H1 (cell line): ENCODE data around the gene ZNF598. TPM values are rescaled to one million over a fixed set of nuclear protein-coding genes. Genes with fewer than 3 reads are reported as not detected.

Source experiments
- CTCF ChIA-PET: fragments of 300-600 bp; sonication (Branson Sonifier 250); formaldehyde crosslinking; loops from one replicate; lab custom pipeline; 2021; ENCODE audit not compliant: partially characterized antibody; lab: Charles Lee
- POLR2A ChIA-PET: fragments of 300-600 bp; sonication (Branson Sonifier 250); formaldehyde crosslinking; loops from one replicate; lab custom pipeline; 2021; ENCODE audit warnings: inconsistent platforms; ENCODE audit not compliant: partially characterized antibody; lab: Charles Lee
- DNase-seq, 2 experiments: peaks; one replicate each; pipeline versions ENCODE4 v3.0.0 to v3.0.0-alpha.2; 2010 to 2022; ENCODE audit warnings: low spot score in 2 of 2, low read depth in 1 of 2, mixed read lengths in 1 of 2
- FAIRE-seq: peaks from 2 replicates; lab custom pipeline; 2011; peaks lifted over from hg19 to GRCh38; lab: Jason Lieb, UNC
- H2AFZ ChIP-seq: 2 replicates; pipeline ENCODE4 v1.8.1; 2012; ENCODE audit warnings: low read length, inconsistent platforms
- H2AK5ac ChIP-seq: 2 replicates; pipeline ENCODE4 v1.6.1; 2013; ENCODE audit warnings: low read depth, low read length
- H2BK120ac ChIP-seq: replicated peaks from 2 replicates; pipeline ENCODE3; 2013; ENCODE audit warnings: low read depth, low read length, inconsistent platforms
- H2BK12ac ChIP-seq: 2 replicates; pipeline ENCODE4 v1.6.1; 2013; ENCODE audit warnings: low read depth, low read length
- H2BK15ac ChIP-seq: 2 replicates; pipeline ENCODE4 v1.6.1; 2013; ENCODE audit warnings: low read length
- H2BK20ac ChIP-seq: 2 replicates; pipeline ENCODE4 v1.6.1; 2013; ENCODE audit warnings: low read length
- H2BK5ac ChIP-seq: 2 replicates; pipeline ENCODE4 v1.6.1; 2013; ENCODE audit warnings: low read depth, low read length
- H3K14ac ChIP-seq: 2 replicates; pipeline ENCODE4 v1.6.1; 2013; ENCODE audit warnings: inconsistent platforms; ENCODE audit not compliant: insufficient read length
- H3K18ac ChIP-seq: 2 replicates; pipeline ENCODE4 v1.6.1; 2013; ENCODE audit warnings: low read length; ENCODE audit errors: extremely low read depth
- H3K23ac ChIP-seq: 2 replicates; pipeline ENCODE4 v1.6.1; 2013; ENCODE audit warnings: inconsistent platforms; ENCODE audit not compliant: insufficient read length
- H3K23me2 ChIP-seq: 2 replicates; pipeline ENCODE4 v1.6.1; 2013; ENCODE audit warnings: low read depth, low read length
- H3K27ac ChIP-seq: 2 replicates; pipeline ENCODE4 v1.6.1; 2011; ENCODE audit warnings: low read depth, low read length, inconsistent platforms
- H3K27me3 ChIP-seq, 4 experiments: replicated peaks in 1 of 4; 1 replicate in 1 of 4; 2 replicates in 3 of 4; pipeline versions ENCODE4 v1.6.1 to v1.8.1; 2011 to 2013; ENCODE audit warnings: low read length in 3 of 4, mild to moderate bottlenecking in 3 of 4, inconsistent platforms in 2 of 4, mixed read lengths in 2 of 4, moderate library complexity in 1 of 4; ENCODE audit not compliant: control insufficient read depth in 3 of 4, insufficient read depth in 3 of 4; ENCODE audit errors: extremely low read depth in 1 of 4
- H3K36me3 ChIP-seq, 4 experiments: 2 replicates each; pipeline versions ENCODE4 v1.6.1 to v1.8.1; 2011 to 2013; ENCODE audit warnings: mild to moderate bottlenecking in 4 of 4, low read length in 3 of 4, moderate library complexity in 2 of 4, control low read depth in 1 of 4, inconsistent platforms in 1 of 4; ENCODE audit not compliant: insufficient read depth in 4 of 4, control insufficient read depth in 2 of 4
- H3K4ac ChIP-seq: replicated peaks from 2 replicates; pipeline ENCODE3; 2013; ENCODE audit warnings: low read length, low read depth, mixed read lengths, inconsistent platforms; ENCODE audit not compliant: insufficient read length
- H3K4me1 ChIP-seq, 4 experiments: replicated peaks in 1 of 4; 1 replicate in 1 of 4; 2 replicates in 3 of 4; pipeline versions ENCODE4 v1.6.1 to v1.8.1; 2011 to 2013; ENCODE audit warnings: low read length in 3 of 4, inconsistent platforms in 2 of 4, mixed read lengths in 1 of 4; ENCODE audit not compliant: insufficient read depth in 4 of 4, control insufficient read depth in 3 of 4
- H3K4me2 ChIP-seq, 2 experiments: 2 replicates each; pipeline versions ENCODE4 v1.6.1 to v1.8.1; 2011 to 2013; ENCODE audit warnings: low read depth in 2 of 2, low read length in 2 of 2, control low read depth in 1 of 2, inconsistent platforms in 1 of 2, mild to moderate bottlenecking in 1 of 2; ENCODE audit not compliant: insufficient read depth in 1 of 2
- H3K4me3 ChIP-seq, 4 experiments: fragments of 200-600, 300-600 bp in 1 of 4; sonication (generic), shearing (Covaris generic), sonication (Bioruptor Twin) in 1 of 4; 2 replicates each; pipeline versions ENCODE4 v1.5.1 to v1.8.1; 2011 to 2016; ENCODE audit warnings: low read length in 4 of 4, low read depth in 3 of 4, control low read depth in 2 of 4, inconsistent platforms in 2 of 4, mild to moderate bottlenecking in 2 of 4, mixed read lengths in 1 of 4, moderate library complexity in 1 of 4; ENCODE audit not compliant: insufficient read depth in 2 of 4; ENCODE audit errors: extremely low read depth in 1 of 4
- H3K56ac ChIP-seq: replicated peaks from 2 replicates; pipeline ENCODE3; 2013; ENCODE audit warnings: low read depth, mild to moderate bottlenecking, mixed read lengths, low read length, inconsistent platforms; ENCODE audit not compliant: insufficient read length
- H3K79me1 ChIP-seq: 2 replicates; pipeline ENCODE4 v1.6.1; 2013; ENCODE audit warnings: low read depth, low read length, control low read depth
- H3K79me2 ChIP-seq, 2 experiments: 2 replicates each; pipeline versions ENCODE4 v1.6.1 to v1.8.1; 2012 to 2013; ENCODE audit warnings: low read length in 2 of 2, mild to moderate bottlenecking in 2 of 2, inconsistent platforms in 1 of 2; ENCODE audit not compliant: insufficient read depth in 2 of 2, control insufficient read depth in 1 of 2
- H3K9ac ChIP-seq, 4 experiments: replicated peaks in 1 of 4; 1 replicate in 1 of 4; 2 replicates in 3 of 4; pipeline versions ENCODE4 v1.6.1 to v1.8.1; 2011 to 2013; ENCODE audit warnings: low read depth in 3 of 4, low read length in 3 of 4, control low read depth in 2 of 4, mild to moderate bottlenecking in 2 of 4, moderate library complexity in 2 of 4, inconsistent platforms in 1 of 4; ENCODE audit errors: extremely low read depth in 1 of 4
- H3K9me3 ChIP-seq, 2 experiments: 2 replicates each; pipeline versions ENCODE4 v1.6.1 to v1.8.1; 2012 to 2013; ENCODE audit warnings: mild to moderate bottlenecking in 2 of 2, moderate library complexity in 2 of 2, control low read depth in 1 of 2, inconsistent platforms in 1 of 2, low read depth in 1 of 2, low read length in 1 of 2, mixed read lengths in 1 of 2; ENCODE audit not compliant: insufficient read depth in 2 of 2
- H4K20me1 ChIP-seq, 2 experiments: replicated peaks in 1 of 2; 2 replicates each; pipeline versions ENCODE3 to v1.8.1; 2011 to 2013; ENCODE audit warnings: inconsistent platforms in 2 of 2, low read length in 2 of 2, mild to moderate bottlenecking in 1 of 2; ENCODE audit not compliant: insufficient read depth in 2 of 2, control insufficient read depth in 1 of 2
- H4K5ac ChIP-seq: 2 replicates; pipeline ENCODE4 v1.6.1; 2013; ENCODE audit warnings: low read length, low read depth, mixed read lengths, inconsistent platforms; ENCODE audit not compliant: insufficient read length
- H4K8ac ChIP-seq: 2 replicates; pipeline ENCODE4 v1.8.0; 2013; ENCODE audit warnings: mild to moderate bottlenecking, moderate library complexity, low read length, inconsistent platforms; ENCODE audit not compliant: insufficient read depth; ENCODE audit errors: extremely low read depth
- H4K91ac ChIP-seq: replicated peaks from 2 replicates; pipeline ENCODE3; 2013; ENCODE audit warnings: low read length, mixed read lengths, inconsistent platforms; ENCODE audit not compliant: insufficient read length
- BRCA1 ChIP-seq: IDR thresholded peaks from 2 replicates; pipeline ENCODE4 v1.6.1; 2012; ENCODE audit warnings: low read depth, low read length, improper control_type of control experiment
- EP300 ChIP-seq, 2 experiments: IDR thresholded peaks; 1 replicate in 1 of 2; 2 replicates in 1 of 2; pipeline ENCODE4 v1.6.1; 2011 to 2012; ENCODE audit warnings: low read depth in 2 of 2, low read length in 2 of 2, mild to moderate bottlenecking in 2 of 2, borderline replicate concordance in 1 of 2, inconsistent platforms in 1 of 2, moderate library complexity in 1 of 2
- JUND ChIP-seq: IDR thresholded peaks from 2 replicates; pipeline ENCODE4 v1.6.1; 2011; ENCODE audit warnings: mild to moderate bottlenecking, improper control_type of control experiment, low read length
- NANOG ChIP-seq: IDR thresholded peaks from 2 replicates; pipeline ENCODE4 v1.6.1; 2011; ENCODE audit warnings: low read length, low read depth, mild to moderate bottlenecking, inconsistent platforms; ENCODE audit not compliant: insufficient read depth, poor library complexity, severe bottlenecking
- NRF1 ChIP-seq: IDR thresholded peaks from 2 replicates; pipeline ENCODE4 v1.6.1; 2011; ENCODE audit warnings: mild to moderate bottlenecking, low read depth, low read length, improper control_type of control experiment
- SAP30 ChIP-seq: fragments of 300-600 bp; sonication (generic); IDR thresholded peaks from 2 replicates; pipeline ENCODE4 v1.7.1; 2012; ENCODE audit warnings: low read length, moderate library complexity, mild to moderate bottlenecking, inconsistent platforms; ENCODE audit not compliant: insufficient read depth, insufficient replicate concordance
- SP2 ChIP-seq: IDR thresholded peaks from 2 replicates; pipeline ENCODE4 v1.6.1; 2012; ENCODE audit warnings: mild to moderate bottlenecking, low read length, inconsistent platforms
- SUZ12 ChIP-seq: fragments of 200-600 bp; sonication (generic); IDR thresholded peaks from 2 replicates; pipeline ENCODE4 v1.6.1; 2012; ENCODE audit warnings: mild to moderate bottlenecking, inconsistent platforms, low read length, moderate library complexity, mixed read lengths
- WGBS, 2 experiments: shearing (Covaris generic) in 1 of 2; methylation state at CpG; one replicate each; pipeline versions ENCODE4 v1.1.6 to v1.1.7; 2013 to 2015; ENCODE audit warnings: low lambda C conversion rate in 2 of 2, mixed read lengths in 2 of 2, inconsistent platforms in 1 of 2, low coverage in 1 of 2, missing lambda C conversion rate in 1 of 2; ENCODE audit not compliant: insufficient replicate concordance in 2 of 2, insufficient coverage in 1 of 2, insufficient read length in 1 of 2; ENCODE audit errors: extremely low coverage in 1 of 2, missing lambda C conversion rate in 1 of 2; 5-methylcytosine and 5-hydroxymethylcytosine counted together
- polyA plus RNA-seq, 7 experiments: library from polyadenylated mRNA; depleted of rRNA in 3 of 7; stranded (reverse) in 5 of 7; unstranded in 2 of 7; fragments of >200 nt in 5 of 7; fragments of 200-250 nt in 2 of 7; gene quantifications; 1 replicate in 5 of 7; 2 replicates in 1 of 7; 4 replicates in 1 of 7; pipeline versions ENCODE4 v1.2.1 to v1.2.3, GENCODE V29; 2011 to 2013; ENCODE audit warnings: missing spikeins in 2 of 7, mixed read lengths in 2 of 7
- total RNA-seq: library from RNA; stranded (reverse); fragmentation: NEBNext Ultra II Directional; extraction: Animal tissue kit (Norgen Biotek cat#: 25700); gene quantifications from 2 replicates; pipeline ENCODE4 v1.2.1, GENCODE V29; 2021
- TF ChIP-seq, protein P1 (sequence below): IDR thresholded peaks from 2 replicates; pipeline ENCODE4 v1.6.1; 2011; ENCODE audit warnings: low read length, improper control_type of control experiment

Gene ZNF598
- total and polyA plus RNA-seq, 2 of the 8 experiments (the other 6 are each of a cell fraction or from before 2014, with no cell fraction given), result 29.3 to 47.6 TPM

DNA sequence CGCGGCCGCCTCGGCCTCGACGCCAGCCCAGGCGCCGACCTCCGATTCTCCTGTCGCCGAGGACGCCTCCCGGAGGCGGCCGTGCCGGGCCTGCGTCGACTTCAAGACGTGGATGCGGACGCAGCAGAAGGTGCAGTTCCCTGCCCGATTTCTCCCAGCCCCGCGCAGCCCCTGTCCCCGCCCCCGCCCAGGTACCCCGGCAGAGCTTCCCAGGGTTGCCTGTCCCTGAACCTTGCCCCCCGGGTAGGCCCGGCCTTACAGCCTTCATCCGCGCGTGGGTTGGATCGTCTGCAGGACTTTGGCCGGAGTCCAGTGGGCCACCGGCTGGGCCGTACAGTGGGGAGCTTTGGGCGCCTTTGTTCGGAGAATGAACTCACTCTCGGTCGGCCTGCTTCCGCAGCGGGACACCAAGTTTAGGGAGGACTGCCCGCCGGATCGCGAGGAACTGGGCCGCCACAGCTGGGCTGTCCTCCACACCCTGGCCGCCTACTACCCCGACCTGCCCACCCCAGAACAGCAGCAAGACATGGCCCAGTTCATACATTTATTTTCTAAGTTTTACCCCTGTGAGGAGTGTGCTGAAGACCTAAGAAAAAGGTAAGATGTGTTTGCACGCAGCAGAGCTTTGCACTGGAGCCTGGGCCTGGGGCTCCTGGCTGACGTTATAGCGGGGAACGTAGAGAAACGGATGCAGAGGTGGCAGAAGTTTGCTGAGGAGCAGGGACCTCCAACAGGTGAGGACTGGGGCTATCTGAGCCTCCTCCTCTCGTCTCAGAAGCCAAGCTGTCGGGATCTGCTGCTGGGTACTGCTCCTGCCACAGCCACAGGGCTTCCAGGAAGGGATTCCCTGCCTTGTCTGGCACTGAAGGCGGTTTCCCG, 25.0 kb downstream of the ZNF598 start:
- no peak for FAIRE-seq
- TF ChIP-seq, protein P1, sequence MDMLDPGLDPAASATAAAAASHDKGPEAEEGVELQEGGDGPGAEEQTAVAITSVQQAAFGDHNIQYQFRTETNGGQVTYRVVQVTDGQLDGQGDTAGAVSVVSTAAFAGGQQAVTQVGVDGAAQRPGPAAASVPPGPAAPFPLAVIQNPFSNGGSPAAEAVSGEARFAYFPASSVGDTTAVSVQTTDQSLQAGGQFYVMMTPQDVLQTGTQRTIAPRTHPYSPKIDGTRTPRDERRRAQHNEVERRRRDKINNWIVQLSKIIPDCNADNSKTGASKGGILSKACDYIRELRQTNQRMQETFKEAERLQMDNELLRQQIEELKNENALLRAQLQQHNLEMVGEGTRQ, result no peak
- TF ChIP-seq SUZ12 (no peak), NANOG (no peak), EP300 (IDR thresholded peaks at IDR 0.05; ENCODE audit: borderline replicate concordance in 1 of 2, low read depth in 2 of 2, low read length in 2 of 2) (no peak), NRF1 (no peak), SAP30 (no peak), SP2 (no peak), JUND (no peak), BRCA1 (no peak)

More for the DNA sequence above, 25.0 kb downstream of the ZNF598 start:
- H4K91ac ChIP-seq, result no peak overlapping the region
- H3K27ac ChIP-seq, result peak overlapping the region; percentile 43; the same call in 1 of the 2 replicates
- no peaks in the 10 kb centered on the region for H3K9me3 ChIP-seq
- H3K36me3 ChIP-seq, result peaks cover 2 to 5% (median 3%) of the 10 kb centered on the region in 4 experiments; a peak in 3 of 8 replicates
- peaks cover 0 to 9% of the 10 kb centered on the region in 2 experiments; a peak in 1 of 4 replicates for H3K79me2 ChIP-seq
- peaks cover 9 to 50% (median 47%) of the 10 kb centered on the region in 4 experiments; a peak in 6 of 7 replicates for H3K27me3 ChIP-seq
- no peaks in the 10 kb centered on the region for H3K79me1 ChIP-seq
- H3K18ac ChIP-seq, result no peak overlapping the region
- H3K4me3 ChIP-seq, result peak overlapping the region; percentile 52 to 96 (median 73)
- peak overlapping the region; percentile 26 for H3K56ac ChIP-seq
- H3K23me2 ChIP-seq, result peaks cover 26% of the 10 kb centered on the region
- 15% methylated on average over 42 of the region's 58 CpGs; no CpG with 5 or more reads in 1 of the 2 experiments for WGBS, 2 experiments
- H3K4me1 ChIP-seq, result peaks cover 3 to 43% (median 28%) of the 10 kb centered on the region in 4 experiments
- peak overlapping the region; percentile 33 for H3K4ac ChIP-seq
- no peak overlapping the region for H2BK20ac ChIP-seq
- H3K9ac ChIP-seq, result peak overlapping the region; percentile 70 to 91 (median 84)
- peak overlapping the region; percentile 89 for H4K8ac ChIP-seq
- no peak overlapping the region for H3K23ac ChIP-seq
- H2BK5ac ChIP-seq, result no peak overlapping the region
- H2BK15ac ChIP-seq, result no peak overlapping the region
- H2AK5ac ChIP-seq, result peak overlapping the region; percentile 39; the same call in 1 of the 2 replicates
- peaks cover 0 to 14% of the 10 kb centered on the region in 2 experiments for H4K20me1 ChIP-seq
- DNase-seq, result no peak
- peak overlapping the region; percentile 58 to 85 for H3K4me2 ChIP-seq
- no peak overlapping the region for H3K14ac ChIP-seq
- H2BK12ac ChIP-seq, result no peak overlapping the region
- no peak overlapping the region for H2BK120ac ChIP-seq
- ChIA-PET POLR2A (interaction anchor here (0.6 to 28.2 kb wide), 16 partner anchors 8 to 279 kb away, joined by 3 to 736 read pairs (median 4); partner anchors contain the start of genes NDUFB10, NTHL1, PGP and RNF151), CTCF (interaction anchor here (1.5 kb wide), 1 partner anchor 19 kb away, joined by 4 read pairs; no protein-coding TSS in a partner anchor)
- no peak overlapping the region for H4K5ac ChIP-seq
- no peak overlapping the region for H2AFZ ChIP-seq
